HAP-1 (cell line): ENCODE data around the gene HPCAL4.

ENCODE experiments used
- DNase-seq, 2 experiments: peaks; one replicate each; pipeline ENCODE4 v3.0.0-alpha.2; 2016 to 2020; ENCODE audit warnings: low spot score in 2 of 2
- H3K27me3 ChIP-seq: fragments of 250-450 bp; sonication (Bioruptor Pico); 2 replicates; pipeline ENCODE4 v1.5.1; 2020; ENCODE audit warnings: low read depth, mild to moderate bottlenecking, moderate library complexity
- H3K36me3 ChIP-seq: fragments of 250-450 bp; sonication (Bioruptor Pico); replicated peaks from 2 replicates; pipeline ENCODE4 v1.5.1; 2020; ENCODE audit warnings: mild to moderate bottlenecking
- H3K4me1 ChIP-seq: fragments of 250-450 bp; sonication (Bioruptor Pico); 2 replicates; pipeline ENCODE4 v1.5.1; 2020; ENCODE audit warnings: mild to moderate bottlenecking
- H3K4me3 ChIP-seq: fragments of 250-450 bp; sonication (Bioruptor Pico); 2 replicates; pipeline ENCODE4 v1.5.1; 2020; ENCODE audit warnings: mild to moderate bottlenecking, moderate library complexity
- H3K9me3 ChIP-seq: fragments of 250-450 bp; sonication (Bioruptor Pico); 2 replicates; pipeline ENCODE4 v1.5.1; 2020; ENCODE audit warnings: mild to moderate bottlenecking, moderate library complexity
- in situ Hi-C: fragments of 300-500 bp; cut with MboI; formaldehyde crosslinking; loops from 3 replicates; pipeline ENCODE4 v1.14.3; 2020; ENCODE audit warnings: low sequenced_read_pairs, inconsistent platforms, mixed read lengths

HPCAL4 gene

DNA sequence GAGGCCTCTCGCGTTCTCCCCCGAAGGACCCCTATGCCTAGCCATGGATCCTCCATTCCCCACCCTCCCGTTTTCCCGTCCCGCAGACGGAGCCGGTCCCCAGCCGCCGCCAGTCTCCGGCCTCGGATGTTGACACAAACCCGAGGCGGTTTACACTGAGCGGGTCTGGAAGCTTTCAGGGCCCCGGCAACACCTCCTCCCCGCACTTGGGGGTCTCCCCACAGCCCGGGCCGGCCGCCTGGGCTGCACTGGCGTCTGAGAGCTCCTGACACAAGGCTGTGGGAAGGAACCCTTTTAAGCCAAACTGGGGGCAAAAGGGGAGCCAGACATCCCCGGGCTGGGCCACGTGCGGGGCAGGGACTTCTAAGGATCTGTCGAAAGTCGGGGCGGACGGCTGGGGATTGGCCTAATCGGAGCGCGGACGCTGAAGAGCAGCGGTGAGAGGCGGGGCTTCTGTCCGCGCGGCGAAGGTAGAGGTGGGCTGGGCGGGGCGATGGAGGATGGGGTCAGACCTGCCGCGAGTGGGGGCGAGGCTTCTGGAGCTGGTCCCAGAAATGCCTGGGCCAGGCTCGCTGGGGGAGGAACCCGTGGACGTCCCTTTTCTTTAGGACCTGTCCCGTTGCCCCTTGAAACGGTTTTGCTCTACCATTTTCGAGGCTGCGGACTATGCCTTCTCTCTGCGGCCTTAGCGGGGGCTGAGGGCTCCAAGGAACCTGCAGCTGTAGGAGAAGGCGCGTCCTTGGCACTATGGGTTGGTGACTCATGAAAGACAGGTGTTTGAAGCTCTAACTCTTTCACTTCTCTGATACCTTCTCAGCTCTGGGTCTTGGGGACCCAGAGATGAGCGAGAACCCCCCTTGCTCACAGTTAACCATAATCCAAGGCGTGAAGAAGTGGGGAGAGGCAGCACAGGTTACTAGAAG lies 1.2 kb upstream of the HPCAL4 start:
- in situ Hi-C loops: no loop called here
- Histone ChIP-seq H3K9me3 (no peaks in the 10 kb centered on the region), H3K4me3 (no peak overlapping the region), H3K4me1 (peaks cover 6% of the 10 kb centered on the region), H3K27me3 (peaks cover 15% of the 10 kb centered on the region; the same call in 1 of the 2 replicates), H3K36me3 (no peaks in the 10 kb centered on the region)
- DNase-seq: no peak

GRCh38 chr1:39690794-39691382 lies 345 bp downstream of the HPCAL4 start:
- Histone ChIP-seq H3K27me3 (peaks cover 9% of the 10 kb centered on the region; the same call in 1 of the 2 replicates), H3K9me3 (no peaks in the 10 kb centered on the region), H3K4me1 (peaks cover 6% of the 10 kb centered on the region), H3K4me3 (peak overlapping the region; percentile 28), H3K36me3 (no peaks in the 10 kb centered on the region)
- DNase-seq: no peak
- in situ Hi-C loops: no loop called here

GRCh38 chr1:39690225-39690624 lies 1.0 kb downstream of the HPCAL4 start:
- Histone ChIP-seq H3K36me3 (no peaks in the 10 kb centered on the region), H3K27me3 (peaks cover 9% of the 10 kb centered on the region; the same call in 1 of the 2 replicates), H3K9me3 (no peaks in the 10 kb centered on the region), H3K4me1 (peaks cover 6% of the 10 kb centered on the region), H3K4me3 (no peak overlapping the region)
- DNase-seq: no peak
- in situ Hi-C loops: no loop called here

- no peak for DNase-seq
- no peaks in the 10 kb centered on the region for H3K36me3 ChIP-seq
- H3K27me3 ChIP-seq: peaks cover 9% of the 10 kb centered on the region; the same call in 1 of the 2 replicates
- H3K9me3 ChIP-seq: no peaks in the 10 kb centered on the region
- in situ Hi-C loops: no loop called here
- H3K4me3 ChIP-seq: no peak overlapping the region
- H3K4me1 ChIP-seq: peaks cover 6% of the 10 kb centered on the region
Measured at GRCh38 chr1:39689635-39690034, 1.6 kb downstream of the HPCAL4 start.

GRCh38 chr1:39689214-39689613 lies 2.0 kb downstream of the HPCAL4 start:
- H3K9me3 ChIP-seq: no peaks in the 10 kb centered on the region
- peaks cover 9% of the 10 kb centered on the region; the same call in 1 of the 2 replicates for H3K27me3 ChIP-seq
- no peak for DNase-seq
- H3K4me1 ChIP-seq: peaks cover 6% of the 10 kb centered on the region
- in situ Hi-C loops: no loop called here
- no peaks in the 10 kb centered on the region for H3K36me3 ChIP-seq
- no peak overlapping the region for H3K4me3 ChIP-seq

GRCh38 chr1:39688706-39689105 lies 2.5 kb downstream of the HPCAL4 start:
- Histone ChIP-seq H3K4me3 (no peak overlapping the region), H3K27me3 (peaks cover 9% of the 10 kb centered on the region; the same call in 1 of the 2 replicates), H3K4me1 (peaks cover 6% of the 10 kb centered on the region), H3K9me3 (no peaks in the 10 kb centered on the region), H3K36me3 (no peaks in the 10 kb centered on the region)
- in situ Hi-C loops: no loop called here
- no peak for DNase-seq

DNA sequence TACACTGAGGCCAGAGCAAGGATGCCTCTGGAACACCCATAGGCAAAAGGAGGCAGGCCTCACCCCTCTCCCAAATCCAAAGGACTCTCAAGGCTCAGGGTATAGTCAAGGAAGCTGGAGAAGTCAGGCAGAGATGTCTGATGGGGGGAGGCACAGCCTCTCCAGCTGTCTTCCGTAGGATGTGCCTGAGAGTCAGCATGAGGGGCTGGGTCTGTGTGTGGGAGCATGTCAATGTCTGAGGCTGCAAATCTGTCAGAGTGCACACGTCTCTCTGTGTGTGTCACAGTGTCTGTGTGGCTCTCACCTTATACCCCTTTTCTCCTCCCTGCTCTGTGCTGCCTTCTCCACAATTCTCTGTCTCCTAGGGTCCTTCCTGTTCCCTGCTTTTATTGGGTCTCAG lies 4.0 kb downstream of the HPCAL4 start:
- no peak overlapping the region for H3K4me3 ChIP-seq
- no peaks in the 10 kb centered on the region for H3K9me3 ChIP-seq
- no peak for DNase-seq
- peaks cover 6% of the 10 kb centered on the region for H3K4me1 ChIP-seq
- in situ Hi-C loops: no loop called here
- no peaks in the 10 kb centered on the region for H3K36me3 ChIP-seq
- peaks cover 9% of the 10 kb centered on the region; the same call in 1 of the 2 replicates for H3K27me3 ChIP-seq

DNA sequence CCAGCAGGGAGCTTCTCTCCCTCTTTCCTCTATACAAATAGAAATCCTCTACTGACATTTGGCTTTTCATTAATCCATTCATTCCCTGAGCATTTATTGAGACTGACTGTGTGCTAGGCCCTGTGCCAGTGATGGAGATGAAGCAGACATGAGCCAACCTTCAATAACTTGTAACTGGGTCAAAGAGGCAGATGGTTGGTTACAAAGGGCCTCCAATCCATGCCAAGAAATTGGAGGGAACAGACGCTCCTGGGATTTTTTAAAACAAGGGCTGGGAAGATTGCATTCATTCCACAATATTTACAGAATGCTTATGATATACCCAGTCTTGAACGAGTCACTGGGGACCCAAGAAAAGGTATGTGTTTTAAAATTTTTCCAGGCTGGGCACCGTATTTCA lies 6.2 kb downstream of the HPCAL4 start:
- no peak overlapping the region for H3K4me3 ChIP-seq
- DNase-seq: no peak
- H3K27me3 ChIP-seq: peaks cover 13% of the 10 kb centered on the region; the same call in 1 of the 2 replicates
- H3K4me1 ChIP-seq: no peaks in the 10 kb centered on the region
- H3K36me3 ChIP-seq: no peaks in the 10 kb centered on the region
- no peaks in the 10 kb centered on the region for H3K9me3 ChIP-seq
- in situ Hi-C loops: no loop called here

DNA sequence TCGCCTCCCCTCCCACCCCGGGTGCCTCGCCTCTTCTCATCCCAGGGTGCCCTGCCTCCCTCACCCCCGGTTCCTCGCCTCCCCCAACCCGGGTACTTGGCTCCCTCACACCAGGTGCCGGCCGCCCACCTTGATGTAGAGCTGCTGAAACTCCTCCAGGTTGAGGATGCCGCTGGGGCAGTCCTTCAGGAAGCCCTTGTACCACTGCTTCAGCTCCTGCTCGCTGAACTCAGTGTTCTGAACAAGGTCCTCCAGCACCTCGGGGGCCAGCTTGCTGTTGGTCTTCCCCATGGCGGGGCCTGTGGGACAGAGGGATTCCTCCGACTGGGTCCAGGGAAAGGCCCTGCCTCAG lies 6.9 kb downstream of the HPCAL4 start:
- Histone ChIP-seq H3K4me1 (no peaks in the 10 kb centered on the region), H3K27me3 (peaks cover 13% of the 10 kb centered on the region; the same call in 1 of the 2 replicates), H3K9me3 (no peaks in the 10 kb centered on the region), H3K4me3 (no peak overlapping the region), H3K36me3 (no peaks in the 10 kb centered on the region)
- no peak for DNase-seq
- in situ Hi-C loops: no loop called here

DNA sequence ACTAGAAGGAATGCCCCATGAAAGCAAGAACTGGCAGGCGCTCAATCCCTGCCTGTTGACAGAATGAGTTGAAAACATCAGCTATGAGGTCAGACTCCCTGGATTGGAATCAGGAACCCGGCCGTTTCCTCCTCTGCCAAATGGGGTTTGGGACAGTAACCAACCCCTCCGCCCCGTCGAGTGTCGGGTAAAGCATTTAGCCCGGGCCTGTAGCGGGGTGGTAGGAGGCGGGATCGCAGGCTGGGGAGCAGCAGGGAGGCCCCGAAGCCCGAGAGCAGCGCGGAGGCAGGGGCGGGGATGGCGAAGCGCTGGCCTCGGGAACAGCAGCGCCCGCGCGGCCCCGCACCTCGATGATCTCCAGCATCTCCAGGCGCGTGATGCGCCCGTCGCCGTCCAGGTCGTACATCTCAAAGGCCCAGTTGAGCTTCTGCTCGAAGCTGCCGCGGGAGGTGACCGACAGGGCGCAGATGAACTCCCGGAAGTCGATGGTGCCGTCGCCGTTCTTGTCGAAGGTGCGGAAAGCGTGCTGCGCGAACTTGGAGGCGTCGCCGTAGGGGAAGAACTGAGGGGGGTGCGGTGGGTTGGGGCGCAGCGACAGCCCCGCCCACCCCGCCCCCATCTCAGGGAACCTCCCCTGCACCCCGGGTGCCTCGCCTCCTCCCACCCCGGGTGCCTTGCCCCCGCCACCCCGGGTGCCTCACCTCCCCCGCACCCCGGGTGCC lies 7.5 kb downstream of the HPCAL4 start:
- in situ Hi-C loops: no loop called here
- Histone ChIP-seq H3K9me3 (no peaks in the 10 kb centered on the region), H3K36me3 (no peaks in the 10 kb centered on the region), H3K4me3 (no peak overlapping the region), H3K4me1 (no peaks in the 10 kb centered on the region), H3K27me3 (peaks cover 13% of the 10 kb centered on the region; the same call in 1 of the 2 replicates)
- DNase-seq: no peak

DNA sequence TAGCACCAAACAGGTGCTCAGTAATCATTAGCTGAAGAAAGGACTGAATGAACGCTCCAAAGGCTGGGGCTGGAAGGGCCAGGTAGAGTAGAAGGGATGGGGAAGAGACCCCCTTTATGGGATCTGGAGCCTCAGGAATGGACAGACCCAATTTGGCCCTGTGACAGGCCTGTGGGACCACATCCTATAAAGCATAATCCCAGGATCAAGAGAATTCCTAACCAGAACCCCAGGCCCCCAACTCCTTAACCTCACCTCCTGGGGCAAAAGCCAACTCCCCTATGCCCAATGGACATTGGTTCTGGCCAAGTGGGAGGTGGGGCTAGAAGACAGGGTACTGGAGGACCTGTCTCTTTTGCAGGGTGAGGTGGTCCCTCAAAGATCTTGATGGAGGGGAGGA lies 9.2 kb downstream of the HPCAL4 start:
- H3K9me3 ChIP-seq: no peaks in the 10 kb centered on the region
- DNase-seq: no peak
- peaks cover 4% of the 10 kb centered on the region; the same call in 1 of the 2 replicates for H3K27me3 ChIP-seq
- in situ Hi-C loops: no loop called here
- no peaks in the 10 kb centered on the region for H3K36me3 ChIP-seq
- H3K4me1 ChIP-seq: no peaks in the 10 kb centered on the region
- H3K4me3 ChIP-seq: no peak overlapping the region

GRCh38 chr1:39681294-39681693 lies 9.9 kb downstream of the HPCAL4 start:
- Histone ChIP-seq H3K9me3 (no peaks in the 10 kb centered on the region), H3K4me1 (no peaks in the 10 kb centered on the region), H3K36me3 (no peaks in the 10 kb centered on the region), H3K27me3 (peaks cover 4% of the 10 kb centered on the region; the same call in 1 of the 2 replicates), H3K4me3 (no peak overlapping the region)
- DNase-seq: no peak
- in situ Hi-C loops: no loop called here

DNA sequence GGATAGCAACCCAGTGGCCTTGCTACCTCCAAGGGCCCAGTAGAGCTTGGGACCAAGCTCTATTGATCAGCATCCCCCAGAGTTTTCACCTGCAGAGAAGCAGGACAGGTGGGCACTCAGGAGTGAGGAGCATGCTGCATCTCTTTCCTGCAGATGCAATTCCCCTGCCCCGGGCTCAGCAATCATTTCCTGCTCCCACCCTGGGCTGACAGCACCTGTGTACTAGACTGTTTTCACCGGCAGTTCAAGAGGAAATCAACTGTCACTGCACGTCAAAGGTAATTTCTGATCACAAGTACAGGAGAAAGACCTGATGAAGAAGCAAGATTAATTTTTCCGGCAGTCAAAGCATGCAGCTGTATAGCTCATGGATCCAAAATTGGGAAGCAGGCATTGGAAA lies 10.5 kb downstream of the HPCAL4 start:
- Histone ChIP-seq H3K9me3 (no peaks in the 10 kb centered on the region), H3K4me1 (no peaks in the 10 kb centered on the region), H3K36me3 (no peaks in the 10 kb centered on the region), H3K4me3 (no peak overlapping the region), H3K27me3 (peaks cover 4% of the 10 kb centered on the region; the same call in 1 of the 2 replicates)
- DNase-seq: no peak
- in situ Hi-C loops: no loop called here

DNA sequence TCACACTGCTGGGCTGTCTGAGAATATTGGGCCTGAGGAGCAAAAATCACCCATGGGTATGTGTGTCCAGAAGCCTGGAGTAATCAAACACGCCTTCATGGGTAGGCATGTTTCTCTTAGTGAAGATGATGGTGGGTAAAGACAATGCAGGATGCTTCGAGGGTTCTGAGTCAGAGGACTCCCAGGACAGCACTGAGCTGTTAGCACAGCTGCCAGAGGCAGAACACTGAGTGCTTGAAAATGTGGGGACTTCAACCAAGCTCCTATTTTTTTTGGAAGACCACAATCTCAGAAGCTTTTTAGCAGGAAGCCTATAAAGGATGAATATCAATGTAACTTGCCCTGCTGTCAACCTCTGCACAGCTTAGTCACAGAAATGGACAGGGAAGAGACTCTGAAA lies 11.4 kb downstream of the HPCAL4 start:
- no peaks in the 10 kb centered on the region for H3K9me3 ChIP-seq
- no peak for DNase-seq
- in situ Hi-C loops: no loop called here
- H3K36me3 ChIP-seq: no peaks in the 10 kb centered on the region
- H3K4me1 ChIP-seq: no peaks in the 10 kb centered on the region
- H3K4me3 ChIP-seq: no peak overlapping the region
- peaks cover 4% of the 10 kb centered on the region; the same call in 1 of the 2 replicates for H3K27me3 ChIP-seq
